Measurements from ENCODE around the gene PTPN5.

DNA sequence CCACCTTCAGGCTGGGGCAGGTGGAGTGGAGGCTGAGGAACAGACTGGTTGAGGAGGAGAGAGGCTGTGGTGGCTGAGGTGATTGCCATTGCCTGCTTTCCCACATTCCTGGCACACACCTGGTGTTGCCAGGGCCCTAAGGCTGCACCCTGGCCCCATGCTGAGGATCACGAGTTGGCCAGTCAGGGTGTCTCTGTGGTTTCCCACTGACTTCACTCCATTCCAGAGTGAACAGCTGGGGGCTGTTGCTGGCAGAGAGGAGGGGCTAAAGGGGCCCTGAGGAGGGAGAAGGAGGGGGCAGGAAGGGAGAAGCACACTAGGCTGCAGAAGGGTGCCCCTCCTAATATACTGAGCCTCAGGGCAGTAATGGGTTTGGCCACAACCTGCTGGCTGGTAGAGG, 91.2 kb downstream of the PTPN5 start:
- TF ChIP-seq, protein P1, sequence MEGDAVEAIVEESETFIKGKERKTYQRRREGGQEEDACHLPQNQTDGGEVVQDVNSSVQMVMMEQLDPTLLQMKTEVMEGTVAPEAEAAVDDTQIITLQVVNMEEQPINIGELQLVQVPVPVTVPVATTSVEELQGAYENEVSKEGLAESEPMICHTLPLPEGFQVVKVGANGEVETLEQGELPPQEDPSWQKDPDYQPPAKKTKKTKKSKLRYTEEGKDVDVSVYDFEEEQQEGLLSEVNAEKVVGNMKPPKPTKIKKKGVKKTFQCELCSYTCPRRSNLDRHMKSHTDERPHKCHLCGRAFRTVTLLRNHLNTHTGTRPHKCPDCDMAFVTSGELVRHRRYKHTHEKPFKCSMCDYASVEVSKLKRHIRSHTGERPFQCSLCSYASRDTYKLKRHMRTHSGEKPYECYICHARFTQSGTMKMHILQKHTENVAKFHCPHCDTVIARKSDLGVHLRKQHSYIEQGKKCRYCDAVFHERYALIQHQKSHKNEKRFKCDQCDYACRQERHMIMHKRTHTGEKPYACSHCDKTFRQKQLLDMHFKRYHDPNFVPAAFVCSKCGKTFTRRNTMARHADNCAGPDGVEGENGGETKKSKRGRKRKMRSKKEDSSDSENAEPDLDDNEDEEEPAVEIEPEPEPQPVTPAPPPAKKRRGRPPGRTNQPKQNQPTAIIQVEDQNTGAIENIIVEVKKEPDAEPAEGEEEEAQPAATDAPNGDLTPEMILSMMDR (IDR thresholded peaks at IDR 0.05 in 2 of 3, conservative IDR thresholded peaks at IDR 0.05 in 1 of 3; ENCODE audit: borderline replicate concordance in 1 of 3, insufficient read depth in 1 of 3, low read depth in 2 of 3, low read length in 2 of 3), result no peak
- no peak for TF ChIP-seq POLR2A (IDR thresholded peaks at IDR 0.05; ENCODE audit: borderline replicate concordance, extremely low read depth, insufficient read depth, insufficient read length)
- no peak for TF ChIP-seq CEBPB (IDR thresholded peaks at IDR 0.05; ENCODE audit: low read depth)
- no peak for TF ChIP-seq ZFX (IDR thresholded peaks at IDR 0.05)
- TF ChIP-seq, protein P2, sequence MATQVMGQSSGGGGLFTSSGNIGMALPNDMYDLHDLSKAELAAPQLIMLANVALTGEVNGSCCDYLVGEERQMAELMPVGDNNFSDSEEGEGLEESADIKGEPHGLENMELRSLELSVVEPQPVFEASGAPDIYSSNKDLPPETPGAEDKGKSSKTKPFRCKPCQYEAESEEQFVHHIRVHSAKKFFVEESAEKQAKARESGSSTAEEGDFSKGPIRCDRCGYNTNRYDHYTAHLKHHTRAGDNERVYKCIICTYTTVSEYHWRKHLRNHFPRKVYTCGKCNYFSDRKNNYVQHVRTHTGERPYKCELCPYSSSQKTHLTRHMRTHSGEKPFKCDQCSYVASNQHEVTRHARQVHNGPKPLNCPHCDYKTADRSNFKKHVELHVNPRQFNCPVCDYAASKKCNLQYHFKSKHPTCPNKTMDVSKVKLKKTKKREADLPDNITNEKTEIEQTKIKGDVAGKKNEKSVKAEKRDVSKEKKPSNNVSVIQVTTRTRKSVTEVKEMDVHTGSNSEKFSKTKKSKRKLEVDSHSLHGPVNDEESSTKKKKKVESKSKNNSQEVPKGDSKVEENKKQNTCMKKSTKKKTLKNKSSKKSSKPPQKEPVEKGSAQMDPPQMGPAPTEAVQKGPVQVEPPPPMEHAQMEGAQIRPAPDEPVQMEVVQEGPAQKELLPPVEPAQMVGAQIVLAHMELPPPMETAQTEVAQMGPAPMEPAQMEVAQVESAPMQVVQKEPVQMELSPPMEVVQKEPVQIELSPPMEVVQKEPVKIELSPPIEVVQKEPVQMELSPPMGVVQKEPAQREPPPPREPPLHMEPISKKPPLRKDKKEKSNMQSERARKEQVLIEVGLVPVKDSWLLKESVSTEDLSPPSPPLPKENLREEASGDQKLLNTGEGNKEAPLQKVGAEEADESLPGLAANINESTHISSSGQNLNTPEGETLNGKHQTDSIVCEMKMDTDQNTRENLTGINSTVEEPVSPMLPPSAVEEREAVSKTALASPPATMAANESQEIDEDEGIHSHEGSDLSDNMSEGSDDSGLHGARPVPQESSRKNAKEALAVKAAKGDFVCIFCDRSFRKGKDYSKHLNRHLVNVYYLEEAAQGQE (IDR thresholded peaks at IDR 0.05; ENCODE audit: low read depth), result no peak
- TF ChIP-seq EZH2 (IDR thresholded peaks at IDR 0.05), result no peak
- TF ChIP-seq RAD21 (IDR thresholded peaks at IDR 0.05; ENCODE audit: low read depth), result no peak
- no peak for TF ChIP-seq SIN3A (IDR thresholded peaks at IDR 0.05; ENCODE audit: low read depth)
- no peak for TF ChIP-seq TCF7L2 (IDR thresholded peaks at IDR 0.05; ENCODE audit: borderline replicate concordance, extremely low read depth, insufficient read depth, insufficient read length)
- TF ChIP-seq YY1 (IDR thresholded peaks at IDR 0.05; ENCODE audit: extremely low read depth, insufficient replicate concordance, low read depth, low read length), result no peak
- TF ChIP-seq POLR2AphosphoS5 (IDR thresholded peaks at IDR 0.05; ENCODE audit: low read depth, low read length), result no peak
